Hepatocyte (in vitro differentiated cells): Measurements from ENCODE around the gene SRP54.

ENCODE experiments used
- EZH2 ChIP-seq: fragments of 200-600 bp; sonication (generic); IDR thresholded peaks from 2 replicates; pipeline ENCODE4 v1.6.1; 2016; ENCODE audit warnings: antibody characterized with exemption, mild to moderate bottlenecking, borderline replicate concordance
- EZH2phosphoT487 ChIP-seq: fragments of 200-600 bp; sonication (generic); IDR thresholded peaks from one replicate; pipeline ENCODE4 v1.6.1; 2018; ENCODE audit warnings: antibody characterized with exemption, mild to moderate bottlenecking, low read depth, moderate library complexity; ENCODE audit not compliant: unreplicated experiment, severe bottlenecking
- TF ChIP-seq, protein P1 (sequence below): fragments of 200-600 bp; sonication (generic); IDR thresholded peaks from 2 replicates; pipeline ENCODE4 v1.5.1; 2016; ENCODE audit warnings: antibody characterized with exemption, mild to moderate bottlenecking; ENCODE audit not compliant: poor library complexity

DNA sequence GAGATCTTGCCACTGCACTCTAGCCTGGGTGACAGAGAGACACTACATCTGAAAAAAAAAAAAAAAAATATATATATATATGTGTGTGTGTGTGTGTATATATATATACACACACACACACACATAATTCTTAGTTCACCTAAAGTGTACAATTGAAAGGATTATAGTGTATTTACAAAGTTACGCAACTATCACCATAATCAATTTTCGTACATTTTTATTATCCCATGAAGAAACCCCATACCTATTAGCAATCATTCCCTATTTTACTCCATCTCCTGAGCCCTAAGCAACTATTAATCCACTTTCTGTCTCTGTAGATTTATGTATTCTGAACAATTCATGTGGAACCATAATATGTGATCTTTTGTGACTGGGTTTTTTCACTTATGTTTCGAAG is 4.4 kb downstream of the SRP54 start:
- TF ChIP-seq EZH2phosphoT487 (no peak), EZH2 (no peak)
- TF ChIP-seq, protein P1, sequence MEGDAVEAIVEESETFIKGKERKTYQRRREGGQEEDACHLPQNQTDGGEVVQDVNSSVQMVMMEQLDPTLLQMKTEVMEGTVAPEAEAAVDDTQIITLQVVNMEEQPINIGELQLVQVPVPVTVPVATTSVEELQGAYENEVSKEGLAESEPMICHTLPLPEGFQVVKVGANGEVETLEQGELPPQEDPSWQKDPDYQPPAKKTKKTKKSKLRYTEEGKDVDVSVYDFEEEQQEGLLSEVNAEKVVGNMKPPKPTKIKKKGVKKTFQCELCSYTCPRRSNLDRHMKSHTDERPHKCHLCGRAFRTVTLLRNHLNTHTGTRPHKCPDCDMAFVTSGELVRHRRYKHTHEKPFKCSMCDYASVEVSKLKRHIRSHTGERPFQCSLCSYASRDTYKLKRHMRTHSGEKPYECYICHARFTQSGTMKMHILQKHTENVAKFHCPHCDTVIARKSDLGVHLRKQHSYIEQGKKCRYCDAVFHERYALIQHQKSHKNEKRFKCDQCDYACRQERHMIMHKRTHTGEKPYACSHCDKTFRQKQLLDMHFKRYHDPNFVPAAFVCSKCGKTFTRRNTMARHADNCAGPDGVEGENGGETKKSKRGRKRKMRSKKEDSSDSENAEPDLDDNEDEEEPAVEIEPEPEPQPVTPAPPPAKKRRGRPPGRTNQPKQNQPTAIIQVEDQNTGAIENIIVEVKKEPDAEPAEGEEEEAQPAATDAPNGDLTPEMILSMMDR, result no peak
